ENCODE measurements around the gene TOM1L1.

Gene TOM1L1

GRCh38 chr17:54948380-54948779, 47.7 kb downstream of the TOM1L1 start:
- DNase-seq: no peak

- DNase-seq: no peak
These were observed 49.5 kb downstream of the TOM1L1 start for GRCh38 chr17:54950116-54950515.

- no peak for DNase-seq
These were observed 50.6 kb downstream of the TOM1L1 start for GRCh38 chr17:54951286-54951685.

- DNase-seq: no peak
These were observed 56.1 kb downstream of the TOM1L1 start for GRCh38 chr17:54956791-54957190.

GRCh38 chr17:54967621-54968261, 67.1 kb downstream of the TOM1L1 start:
- no peak for DNase-seq

GRCh38 chr17:54968262-54968987, 67.8 kb downstream of the TOM1L1 start, which contains the start of the genes COX11 and STXBP4:
Gene COX11, minus strand, starts transcription at chr17:54968654. Its CDS starts 8 bp downstream, at chr17:54968646.
Gene STXBP4, plus strand, starts transcription at chr17:54968765. Its CDS starts 17,455 bp downstream, at chr17:54986220.
- DNase-seq: peak; percentile 93

GRCh38 chr17:54968988-54969332, 68.3 kb downstream of the TOM1L1 start:
- peak; percentile 70 for DNase-seq

GRCh38 chr17:54969658-54970572, 69.3 kb downstream of the TOM1L1 start:
- no peak for DNase-seq

- no peak for DNase-seq
These were observed 70.5 kb downstream of the TOM1L1 start for GRCh38 chr17:54971147-54971546.

- no peak for DNase-seq
These were observed 71.2 kb downstream of the TOM1L1 start for GRCh38 chr17:54971901-54972300.

GRCh38 chr17:54972406-54973138, 71.9 kb downstream of the TOM1L1 start:
- no peak for DNase-seq

GRCh38 chr17:54974759-54975158, 74.1 kb downstream of the TOM1L1 start:
- no peak for DNase-seq

GRCh38 chr17:54976316-54976715, 75.7 kb downstream of the TOM1L1 start:
- DNase-seq: no peak

- DNase-seq: no peak
These were observed 77.1 kb downstream of the TOM1L1 start for GRCh38 chr17:54977744-54978143.

- no peak for DNase-seq
These were observed 79.0 kb downstream of the TOM1L1 start for GRCh38 chr17:54979657-54980056.

GRCh38 chr17:54980375-54980774, 79.7 kb downstream of the TOM1L1 start:
- DNase-seq: no peak

GRCh38 chr17:54982399-54982798, 81.7 kb downstream of the TOM1L1 start:
- no peak for DNase-seq

GRCh38 chr17:54983260-54983659, 82.6 kb downstream of the TOM1L1 start:
- no peak for DNase-seq

- DNase-seq: no peak
These were observed 84.8 kb downstream of the TOM1L1 start for GRCh38 chr17:54985476-54985875.

- no peak for DNase-seq
These were observed 89.5 kb downstream of the TOM1L1 start for GRCh38 chr17:54990118-54990517.

GRCh38 chr17:54991567-54991966, 90.9 kb downstream of the TOM1L1 start:
- DNase-seq: no peak

- DNase-seq: peak; percentile 23
These were observed 92.4 kb downstream of the TOM1L1 start for GRCh38 chr17:54992797-54993639.

Measured in midbrain (tissue), 1 donor.